Measurements from ENCODE around the gene TRIM8. TPM values are rescaled to one million over a fixed set of nuclear protein-coding genes. Genes with fewer than 3 reads are reported as not detected.

The TRIM8 gene
- total RNA-seq, 1 donor from 2014 or later, result 57.5 TPM

GRCh38 chr10:102614888-102615287 is 29.4 kb upstream of the TRIM8 start:
- intact Hi-C loops (cut with micrococcal nuclease), result no loop called here

- intact Hi-C loops (cut with micrococcal nuclease), result no loop called here
Observed at GRCh38 chr10:102615361-102615760, 28.9 kb upstream of the TRIM8 start.

DNA sequence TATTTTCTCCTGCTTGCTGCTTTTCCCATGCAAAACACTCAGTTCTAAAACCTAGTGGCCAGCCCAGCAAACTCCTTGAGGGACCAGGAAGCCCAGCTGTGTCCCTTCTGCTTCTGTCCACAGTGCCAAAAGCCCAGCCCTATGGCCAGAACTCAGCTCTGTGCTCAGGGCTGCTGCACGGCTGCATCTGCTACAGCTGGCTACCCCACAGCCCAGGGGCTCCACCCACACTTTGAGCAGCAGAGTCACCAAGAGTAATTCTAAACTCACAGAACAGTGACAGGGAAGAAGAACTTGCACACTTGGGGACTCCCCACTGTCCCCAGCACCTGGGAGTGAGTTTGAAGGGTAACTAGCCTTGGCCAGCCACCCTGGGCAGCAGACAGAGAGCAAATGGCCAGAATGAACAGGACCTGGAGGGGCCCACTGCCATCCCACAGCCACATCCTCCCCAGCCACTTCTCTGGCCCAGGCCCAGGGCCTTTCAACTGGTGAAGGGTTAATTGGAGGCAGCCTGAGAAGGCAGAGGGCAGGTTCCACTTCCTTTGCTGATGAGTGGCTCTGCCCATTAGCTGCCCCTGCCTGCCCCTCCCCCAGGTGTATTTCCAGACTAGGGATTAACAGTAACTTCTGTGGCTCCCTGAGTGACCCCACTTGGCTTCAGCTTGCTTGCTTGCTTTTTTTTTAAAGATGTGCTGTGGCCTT is 28.1 kb upstream of the TRIM8 start:
- intact Hi-C loops (cut with micrococcal nuclease), result no loop called here

DNA sequence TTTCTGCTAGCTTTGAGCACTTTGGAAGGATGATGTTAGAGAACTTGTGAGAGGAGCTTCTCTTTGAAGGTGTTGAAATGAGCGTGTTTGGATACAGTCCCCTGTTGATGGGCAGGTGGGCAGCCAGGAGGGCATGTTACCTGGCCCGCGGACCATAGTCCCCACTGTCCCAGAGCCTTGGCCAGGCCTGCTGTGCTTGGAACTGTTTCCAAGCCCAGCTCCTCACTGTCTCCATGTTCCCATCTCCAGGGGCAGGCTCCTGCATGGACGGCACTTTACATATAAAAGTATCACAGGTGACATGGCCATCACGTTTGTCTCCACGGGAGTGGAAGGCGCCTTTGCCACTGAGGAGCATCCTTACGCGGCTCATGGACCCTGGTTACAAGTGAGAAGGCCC is 27.2 kb upstream of the TRIM8 start:
- intact Hi-C loops (cut with micrococcal nuclease), result no loop called here

- intact Hi-C loops (cut with micrococcal nuclease), result no loop called here
Observed at GRCh38 chr10:102617816-102618215, 26.5 kb upstream of the TRIM8 start.

- intact Hi-C loops (cut with micrococcal nuclease), result no loop called here
Observed at GRCh38 chr10:102619281-102619981, 24.8 kb upstream of the TRIM8 start.

DNA sequence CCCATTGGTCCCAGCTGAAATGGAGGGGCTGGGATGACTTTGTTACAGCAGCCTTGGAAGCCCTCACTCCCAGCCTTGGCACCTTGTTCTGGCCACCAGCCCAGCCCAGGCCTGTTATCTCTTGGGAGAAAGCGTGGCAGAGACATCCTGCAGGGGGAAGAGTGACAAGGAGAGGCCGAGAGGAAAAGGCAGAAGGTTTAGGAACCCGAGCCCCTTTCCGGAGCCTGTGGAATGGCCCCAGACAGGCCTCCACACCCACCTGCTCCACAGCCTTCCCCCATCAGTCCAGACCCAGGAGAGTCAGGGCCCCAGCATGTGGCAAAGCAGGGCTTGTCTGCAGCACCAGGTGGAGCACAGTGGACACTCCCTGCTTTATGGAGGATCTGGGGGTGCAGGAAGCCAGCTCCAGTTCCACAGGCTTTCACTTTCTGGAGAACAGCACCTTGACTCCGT is 24.1 kb upstream of the TRIM8 start:
- intact Hi-C loops (cut with micrococcal nuclease), result no loop called here

GRCh38 chr10:102620591-102621442 is 23.5 kb upstream of the TRIM8 start:
- intact Hi-C loops (cut with micrococcal nuclease), result no loop called here

DNA sequence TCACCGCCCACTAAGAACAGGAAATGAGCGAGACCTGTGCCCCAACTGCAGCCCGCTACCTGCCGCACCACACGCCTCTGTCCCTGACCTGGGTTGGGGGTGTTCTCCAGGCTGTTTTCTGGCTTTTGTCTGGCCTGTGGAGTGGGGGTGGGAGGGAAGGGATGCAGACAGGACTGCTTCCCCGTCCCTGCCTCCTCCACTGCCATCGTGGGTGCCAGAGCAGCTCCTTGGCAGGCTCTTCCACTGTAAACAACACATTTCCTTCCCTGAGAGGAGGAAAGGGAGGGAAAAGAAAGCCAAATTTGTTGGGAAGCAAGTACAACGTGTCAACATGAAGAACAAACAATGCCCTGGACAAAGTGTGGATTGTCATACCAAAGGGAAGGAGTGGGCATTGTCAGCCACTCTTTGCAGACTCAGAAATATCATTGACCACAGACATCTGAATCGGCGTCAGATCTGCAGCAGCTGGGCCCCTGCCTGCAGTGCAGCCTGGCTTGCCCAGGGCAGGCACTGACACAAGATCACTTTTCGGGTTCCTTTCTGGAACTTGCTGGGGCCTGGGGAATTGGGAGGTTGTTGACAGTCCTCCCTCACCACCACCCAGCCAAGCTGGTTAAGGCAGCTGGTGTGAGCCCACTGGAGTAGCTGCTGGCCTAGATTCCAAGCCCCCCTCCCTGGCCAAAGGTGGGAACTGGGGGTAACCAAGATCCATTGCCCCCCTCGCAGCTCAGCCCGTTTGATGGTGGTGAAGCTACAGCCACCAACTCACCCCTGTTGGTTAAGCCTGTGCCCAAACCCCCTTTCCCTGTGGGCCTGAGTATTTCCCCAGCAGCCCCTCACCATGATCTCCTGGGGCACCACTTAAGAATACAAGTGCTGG is 22.6 kb upstream of the TRIM8 start:
- intact Hi-C loops (cut with micrococcal nuclease), result no loop called here

DNA sequence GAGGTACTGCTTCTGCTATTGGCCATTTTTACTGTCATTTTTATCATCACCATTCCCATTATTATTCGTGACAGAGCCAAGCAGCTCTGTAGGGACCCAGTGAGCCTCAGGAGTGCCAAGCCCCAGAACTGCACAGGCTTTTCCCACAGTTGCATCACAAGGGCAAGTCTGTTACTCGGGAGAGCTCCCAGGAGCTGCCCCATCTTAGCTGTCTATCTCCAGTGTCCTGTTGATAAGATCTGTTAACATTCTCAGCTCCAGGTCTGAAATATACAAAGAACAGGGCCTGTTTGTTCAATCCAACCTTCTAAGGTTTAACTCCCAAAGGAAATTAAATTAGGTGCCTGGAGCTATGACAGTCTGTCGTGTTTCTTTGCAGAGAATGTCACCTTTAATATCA is 20.2 kb upstream of the TRIM8 start:
- intact Hi-C loops (cut with micrococcal nuclease), result no loop called here

DNA sequence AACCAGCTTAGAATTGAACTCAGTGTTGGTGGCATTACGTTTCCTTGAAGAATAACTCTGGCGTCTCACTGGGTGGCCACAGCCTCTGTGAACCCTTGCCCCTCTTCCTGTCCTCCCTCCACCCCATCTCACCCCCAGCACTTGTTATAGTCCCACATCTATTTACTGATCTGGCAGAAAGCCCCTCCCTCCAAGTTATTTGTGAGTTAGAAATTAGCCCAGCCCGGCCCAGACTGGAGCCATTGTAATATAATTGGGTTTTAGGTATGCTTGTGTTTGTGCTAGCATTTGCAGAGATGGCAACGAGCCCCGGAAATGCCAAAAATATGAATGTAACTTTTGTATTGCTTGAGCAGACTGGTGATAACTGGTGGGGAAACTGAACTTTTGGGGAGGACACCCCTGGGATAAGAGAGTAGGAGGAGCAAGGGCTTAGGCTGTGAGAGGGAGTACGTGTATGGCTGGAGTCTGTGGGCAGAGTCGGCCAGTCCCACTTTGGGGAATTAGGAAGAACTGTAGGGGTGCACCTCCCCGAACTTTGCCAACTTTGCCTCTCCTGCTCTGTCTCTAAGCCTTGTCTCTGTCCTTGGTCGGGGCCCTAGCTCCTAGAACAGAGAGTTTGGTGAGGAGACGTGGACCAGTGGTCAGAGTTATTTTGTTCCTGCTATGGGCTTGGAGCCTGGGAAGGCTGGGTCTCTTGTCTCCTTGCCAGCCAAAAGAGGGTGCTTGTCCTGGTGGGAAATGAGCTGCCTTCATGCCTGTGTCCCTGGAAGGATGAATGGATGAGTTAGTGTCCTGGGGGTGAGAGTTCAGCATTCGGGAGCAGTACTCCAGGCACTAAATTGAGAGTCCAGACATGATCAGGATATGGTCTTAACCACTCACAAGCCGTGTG is 19.3 kb upstream of the TRIM8 start:
- intact Hi-C loops (cut with micrococcal nuclease), result no loop called here

DNA sequence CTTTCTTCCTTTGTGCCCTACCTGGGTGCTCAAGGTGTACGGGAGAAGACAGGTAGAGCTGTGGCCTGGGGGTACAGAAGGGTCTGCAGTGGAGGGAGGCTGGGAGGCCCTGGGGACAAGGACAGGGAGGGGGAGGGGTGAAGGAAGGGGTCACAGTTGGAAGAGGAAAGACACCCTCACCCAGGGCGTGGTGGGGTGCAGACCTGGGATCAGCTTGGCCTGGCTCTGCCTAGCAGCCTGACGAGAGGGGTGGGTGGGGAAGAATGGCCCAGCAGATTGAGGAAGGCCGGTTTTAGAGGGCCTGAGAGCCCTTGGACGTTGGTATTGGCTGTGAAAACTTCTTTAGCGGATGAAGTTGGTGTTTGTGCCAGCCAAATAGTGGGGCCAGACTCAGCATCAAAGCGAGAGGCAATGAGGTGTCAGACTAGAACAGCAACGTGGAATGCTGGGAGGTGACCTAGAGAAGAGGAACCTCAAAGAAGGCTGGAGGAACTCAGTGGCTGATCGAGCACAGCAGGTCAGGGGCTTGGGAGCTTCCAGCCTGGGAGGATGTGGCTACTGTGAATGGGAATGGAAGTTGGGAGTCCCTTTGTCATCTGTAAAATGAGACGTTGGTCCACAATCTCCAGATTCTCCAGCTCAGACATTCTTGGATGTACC is 18.1 kb upstream of the TRIM8 start:
- intact Hi-C loops (cut with micrococcal nuclease), result no loop called here

- intact Hi-C loops (cut with micrococcal nuclease), result no loop called here
Observed at GRCh38 chr10:102627291-102627735, 17.0 kb upstream of the TRIM8 start.

- intact Hi-C loops (cut with micrococcal nuclease), result no loop called here
Observed at GRCh38 chr10:102627736-102628293, 16.5 kb upstream of the TRIM8 start.

DNA sequence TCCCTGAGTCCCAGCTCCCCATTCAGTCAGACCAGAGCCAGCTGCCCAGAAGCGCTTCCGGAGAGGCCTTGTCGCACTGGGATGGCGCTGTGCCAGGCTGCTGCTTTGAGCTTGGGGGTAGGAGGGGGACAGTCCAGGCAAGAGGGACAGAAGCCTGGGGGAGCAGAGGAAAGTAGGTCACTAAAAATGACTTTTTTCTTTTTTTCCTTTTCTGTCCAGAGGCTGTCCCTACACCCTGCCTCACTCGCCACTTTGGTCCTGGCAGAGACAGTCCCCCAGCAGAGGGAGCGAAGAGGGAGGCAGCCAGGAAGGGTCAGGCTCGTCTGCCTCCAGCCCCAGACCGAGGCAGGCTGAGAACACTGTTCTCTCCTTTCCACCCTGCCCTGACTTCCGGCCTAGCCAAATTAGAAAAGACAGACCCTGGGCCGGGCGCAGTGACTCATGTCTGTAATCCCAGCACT is 15.8 kb upstream of the TRIM8 start:
- intact Hi-C loops (cut with micrococcal nuclease), result no loop called here

DNA sequence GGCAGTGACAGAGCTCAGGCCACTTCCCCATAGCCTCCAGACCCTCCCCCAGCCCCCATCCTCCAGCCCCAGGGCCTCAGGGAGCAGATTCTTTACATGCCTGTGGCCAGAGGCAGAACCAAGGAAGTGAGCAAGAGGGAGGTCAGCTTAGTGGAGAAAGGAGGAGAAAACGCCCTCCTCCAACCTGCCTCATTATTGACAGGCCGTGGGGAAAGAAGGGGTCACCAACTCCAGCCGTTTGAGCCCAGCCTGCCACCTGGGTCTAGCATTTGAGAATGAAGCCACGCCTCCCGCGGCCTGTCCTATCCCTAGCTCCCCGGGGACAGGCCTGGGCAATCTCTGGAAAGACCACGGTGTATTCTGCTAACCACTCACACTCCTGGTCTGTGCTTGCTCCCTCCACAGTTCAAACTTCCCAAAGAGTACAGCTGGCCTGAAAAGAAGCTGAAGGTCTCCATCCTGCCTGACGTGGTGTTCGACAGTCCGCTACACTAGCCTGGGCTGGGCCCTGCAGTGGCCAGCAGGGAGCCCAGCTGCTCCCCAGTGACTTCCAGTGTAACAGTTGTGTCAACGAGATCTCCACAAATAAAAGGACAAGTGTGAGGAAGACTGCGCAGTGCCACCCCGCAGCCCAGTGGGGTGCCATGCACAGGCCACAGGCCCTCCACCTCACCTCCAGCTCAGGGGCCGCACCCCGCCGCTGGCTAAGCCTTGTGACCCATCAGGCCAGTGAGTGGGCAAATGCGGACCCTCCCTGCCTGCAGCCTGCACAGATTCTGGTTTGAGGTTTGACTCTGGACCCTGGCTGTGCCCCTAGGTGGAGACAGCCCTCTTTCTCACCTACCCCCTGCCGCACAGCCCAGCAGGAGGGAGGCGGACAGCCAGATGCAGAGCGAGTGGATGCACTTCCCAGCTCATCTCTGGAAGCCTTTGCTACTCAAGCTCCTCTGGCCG is 14.3 kb upstream of the TRIM8 start:
- intact Hi-C loops (cut with micrococcal nuclease), result no loop called here

- intact Hi-C loops (cut with micrococcal nuclease), result no loop called here
Observed at GRCh38 chr10:102630663-102631062, 13.6 kb upstream of the TRIM8 start.

Data from T-helper 1 cell treated with Interleukin-12 subunit alpha and Interleukin-12 subunit beta and Interleukin-4 antibody, amounts not matched to agents 30 ng/mL and 1 ng/mL, for 36 hours (primary cell).